Measurements from ENCODE around the gene FAM221A.

DNA sequence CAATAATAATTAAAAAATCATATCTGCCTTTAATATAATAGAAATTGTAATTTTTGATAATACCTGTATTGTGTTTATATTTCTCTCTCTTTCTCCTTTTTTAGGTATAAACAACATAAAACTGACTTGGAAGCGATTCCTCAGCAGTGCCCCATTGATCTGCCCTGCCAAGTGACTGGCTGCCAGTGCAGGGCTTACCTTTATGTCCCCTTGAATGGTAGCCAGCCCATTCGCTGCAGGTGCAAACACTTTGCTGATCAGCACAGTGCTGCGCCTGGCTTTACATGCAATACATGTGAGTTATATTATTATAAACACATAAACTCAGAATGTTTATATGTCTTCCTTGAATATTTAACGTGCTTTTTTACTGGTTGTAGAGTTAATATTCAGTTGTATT is 9.2 kb downstream of the FAM221A start:
- TF ChIP-seq CTCF (IDR thresholded peaks at IDR 0.05) (no peak), POLR2A (IDR thresholded peaks at IDR 0.05) (no peak)

Data from heart left ventricle (tissue), 13 donors.